NCI-H1930 (cell line): Measurements from ENCODE around the gene CNKSR3.

Experiments
- DNase-seq, 2 experiments: peaks; one replicate each; lab custom pipeline; 2025; lab: John Stamatoyannopoulos, UW

The CNKSR3 gene

DNA sequence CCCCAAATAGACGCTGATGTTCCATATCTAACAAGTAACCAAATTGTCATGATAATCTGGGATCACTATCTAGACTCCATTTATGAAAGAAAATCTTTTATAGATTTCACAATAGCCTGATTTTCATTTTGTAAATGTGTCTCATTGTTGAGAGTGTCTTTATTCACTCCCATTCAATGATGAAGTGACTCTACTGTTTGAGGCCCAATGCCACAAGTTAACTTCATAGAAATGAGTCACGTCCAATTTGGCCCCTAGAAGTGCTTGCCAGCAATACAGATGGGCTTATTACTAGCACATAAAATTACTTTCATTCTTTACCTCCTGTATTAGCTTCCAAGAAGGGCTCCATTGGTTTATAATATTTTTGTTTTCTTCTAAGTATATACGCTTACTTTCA, 160.2 kb downstream of the CNKSR3 start:
- no peak for DNase-seq

GRCh38 chr6:154347981-154348380, 162.5 kb downstream of the CNKSR3 start:
- no peak for DNase-seq

DNA sequence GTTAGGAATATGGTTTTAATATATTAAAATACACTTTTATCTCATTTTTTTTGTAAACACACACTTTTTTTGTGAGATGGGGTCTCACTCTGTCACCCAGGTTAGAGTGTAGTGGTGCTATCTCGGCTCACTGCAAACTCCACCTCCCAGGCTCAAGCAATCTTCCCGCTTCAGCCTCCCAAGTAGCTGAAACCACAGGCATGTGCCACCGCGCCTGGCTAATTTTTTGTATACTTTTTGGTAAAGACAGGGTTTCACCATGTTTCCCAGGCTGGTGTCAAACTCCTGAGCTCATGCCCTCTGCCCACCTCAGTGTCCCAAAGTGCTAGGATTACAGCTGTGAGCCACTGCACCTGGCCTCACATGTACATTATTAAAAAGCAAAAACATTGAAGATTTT, 164.7 kb downstream of the CNKSR3 start:
- DNase-seq, result no peak

- no peak for DNase-seq
Observed at GRCh38 chr6:154343473-154344308, 166.8 kb downstream of the CNKSR3 start.

DNA sequence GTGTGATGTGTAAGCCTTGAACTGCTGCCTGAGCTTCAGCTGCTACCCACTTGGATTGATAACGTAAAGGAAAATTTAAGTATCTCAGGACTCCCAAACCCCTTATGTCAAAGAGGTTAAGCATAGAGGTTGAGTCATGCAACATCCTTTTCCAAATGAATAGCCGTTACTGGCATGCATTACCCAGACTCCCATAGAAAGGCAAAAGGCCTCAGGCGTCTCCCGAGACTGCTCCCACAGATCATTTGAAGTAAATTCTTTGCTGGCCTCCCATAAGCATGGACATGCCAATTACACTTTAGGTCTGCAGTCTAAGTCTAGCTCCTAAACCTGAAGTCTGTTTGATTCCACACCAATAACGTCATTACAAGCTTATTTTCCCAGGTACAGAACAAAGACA, 168.6 kb downstream of the CNKSR3 start:
- DNase-seq, result no peak

- DNase-seq, result no peak
Observed at GRCh38 chr6:154341336-154341735, 169.1 kb downstream of the CNKSR3 start.
